Prostate gland (tissue), 2 donors: ENCODE data around the gene HMX1.

Experiments used
- POLR2AphosphoS5 ChIP-seq: sonication (generic); formaldehyde crosslinking; IDR thresholded peaks from one replicate; pipeline ENCODE4 v1.6.1; 2017; ENCODE audit warnings: antibody characterized with exemption
- TF ChIP-seq, protein P1 (sequence below), 4 experiments: fragments of 200-600 bp in 2 of 4; fragments of 450-650 bp in 2 of 4; sonication (generic) in 2 of 4; IDR thresholded peaks; 1 replicate in 3 of 4; 2 replicates in 1 of 4; pipeline ENCODE4 v1.5.1; 2016 to 2019; ENCODE audit warnings: antibody characterized with exemption in 4 of 4, mild to moderate bottlenecking in 2 of 4, moderate library complexity in 2 of 4

DNA sequence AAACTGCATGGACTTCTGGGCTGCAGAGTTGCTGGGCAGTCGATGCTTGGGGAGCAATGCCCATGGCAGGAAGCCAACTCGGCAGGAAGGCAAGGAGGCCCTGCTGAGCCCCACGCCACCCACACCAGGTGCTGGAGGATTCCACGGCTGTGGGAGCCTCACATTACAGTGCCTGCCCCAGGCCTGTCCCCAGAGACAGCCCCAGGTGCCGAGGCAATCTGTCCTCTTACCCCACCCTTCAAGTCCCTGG is 53.9 kb downstream of the HMX1 start:
- TF ChIP-seq, protein P1, sequence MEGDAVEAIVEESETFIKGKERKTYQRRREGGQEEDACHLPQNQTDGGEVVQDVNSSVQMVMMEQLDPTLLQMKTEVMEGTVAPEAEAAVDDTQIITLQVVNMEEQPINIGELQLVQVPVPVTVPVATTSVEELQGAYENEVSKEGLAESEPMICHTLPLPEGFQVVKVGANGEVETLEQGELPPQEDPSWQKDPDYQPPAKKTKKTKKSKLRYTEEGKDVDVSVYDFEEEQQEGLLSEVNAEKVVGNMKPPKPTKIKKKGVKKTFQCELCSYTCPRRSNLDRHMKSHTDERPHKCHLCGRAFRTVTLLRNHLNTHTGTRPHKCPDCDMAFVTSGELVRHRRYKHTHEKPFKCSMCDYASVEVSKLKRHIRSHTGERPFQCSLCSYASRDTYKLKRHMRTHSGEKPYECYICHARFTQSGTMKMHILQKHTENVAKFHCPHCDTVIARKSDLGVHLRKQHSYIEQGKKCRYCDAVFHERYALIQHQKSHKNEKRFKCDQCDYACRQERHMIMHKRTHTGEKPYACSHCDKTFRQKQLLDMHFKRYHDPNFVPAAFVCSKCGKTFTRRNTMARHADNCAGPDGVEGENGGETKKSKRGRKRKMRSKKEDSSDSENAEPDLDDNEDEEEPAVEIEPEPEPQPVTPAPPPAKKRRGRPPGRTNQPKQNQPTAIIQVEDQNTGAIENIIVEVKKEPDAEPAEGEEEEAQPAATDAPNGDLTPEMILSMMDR (IDR thresholded peaks at IDR 0.05) = no peak
- no peak for TF ChIP-seq POLR2AphosphoS5
